GM12878 (cell line): Measurements from ENCODE around the gene RAD9A. TPM values are rescaled to one million over a fixed set of nuclear protein-coding genes. Genes with fewer than 3 reads are reported as not detected.

Source experiments
- ATAC-seq: fragments of 200-7000 bp; cut with Tn5 transposase; 3 replicates; pipeline ENCODE4 v1.9.1; 2020; ENCODE audit warnings: mild to moderate bottlenecking, moderate library complexity
- BruUV-seq: library from RNA; stranded (reverse); fragments of 400-500 nt; replicated peaks from 2 replicates; lab custom pipeline; 2021; lab: Mats Ljungman, UMichigan
- CTCF ChIA-PET: fragments of 300-600 bp; sonication (Branson Sonifier 250); formaldehyde crosslinking; extraction: SDS; loops from one replicate; lab custom pipeline; 2021; ENCODE audit warnings: inconsistent platforms; lab: Yijun Ruan, JAX
- POLR2A ChIA-PET: fragments of 350-600 bp; formaldehyde crosslinking; extraction: SDS; loops from one replicate; lab custom pipeline; 2021; ENCODE audit warnings: inconsistent platforms; lab: Charles Lee
- RAD21 ChIA-PET: fragments of 300-600 bp; sonication (Branson Sonifier 250); formaldehyde crosslinking; loops from one replicate; lab custom pipeline; 2023; ENCODE audit warnings: antibody characterized with exemption; ENCODE audit not compliant: unreplicated experiment; lab: Charles Lee
- SMC1A ChIA-PET: fragments of 300-600 bp; sonication (Branson Sonifier 250); formaldehyde crosslinking; loops from one replicate; lab custom pipeline; 2023; ENCODE audit not compliant: unreplicated experiment, uncharacterized antibody; lab: Charles Lee
- DNase-seq: peaks from one replicate; pipeline ENCODE4 v3.0.0-alpha.2; 2011; ENCODE audit warnings: low read depth, low spot score
- FAIRE-seq: peaks from 3 replicates; lab custom pipeline; 2011; peaks lifted over from hg19 to GRCh38; lab: Jason Lieb, UNC
- H2AFZ ChIP-seq: 2 replicates; pipeline ENCODE4 v1.6.0; 2011; ENCODE audit warnings: low read depth, low read length, control low read depth; ENCODE audit not compliant: control insufficient read depth
- H3K27ac ChIP-seq: 2 replicates; pipeline ENCODE4 v1.5.1; 2011; ENCODE audit warnings: control low read depth; ENCODE audit not compliant: control insufficient read depth, insufficient read depth
- H3K27me3 ChIP-seq, 2 experiments: replicated peaks in 1 of 2; 2 replicates each; pipeline versions ENCODE4 v1.6.0 to v1.6.1; 2011; ENCODE audit warnings: low read length in 1 of 2; ENCODE audit not compliant: control insufficient read depth in 2 of 2, insufficient read depth in 2 of 2
- H3K36me3 ChIP-seq, 2 experiments: 2 replicates each; pipeline ENCODE4 v1.5.1; 2011; ENCODE audit warnings: low read length in 1 of 2; ENCODE audit not compliant: control insufficient read depth in 2 of 2, insufficient read depth in 2 of 2
- H3K4me1 ChIP-seq: 2 replicates; pipeline ENCODE4 v1.6.1; 2011; ENCODE audit warnings: mild to moderate bottlenecking, low read length, moderate library complexity, mixed read lengths; ENCODE audit not compliant: control insufficient read depth, insufficient read depth
- H3K4me2 ChIP-seq: 2 replicates; pipeline ENCODE4 v1.6.0; 2011; ENCODE audit warnings: control low read depth; ENCODE audit not compliant: control insufficient read depth, insufficient read depth
- H3K4me3 ChIP-seq: fragments of 200-600 bp; sonication (generic); 2 replicates; pipeline ENCODE4 v1.5.1; 2016
- H3K79me2 ChIP-seq: 2 replicates; pipeline ENCODE4 v1.6.0; 2011; ENCODE audit warnings: low read length; ENCODE audit not compliant: control insufficient read depth, insufficient read depth
- H3K9ac ChIP-seq: 2 replicates; pipeline ENCODE4 v1.8.0; 2011; ENCODE audit warnings: low read length, control low read depth, mixed read lengths; ENCODE audit not compliant: control insufficient read depth, insufficient read depth
- H3K9me3 ChIP-seq: replicated peaks from 3 replicates; pipeline ENCODE4 v1.5.1; 2011; ENCODE audit warnings: mild to moderate bottlenecking, low read length; ENCODE audit not compliant: control insufficient read depth, insufficient read depth
- H4K20me1 ChIP-seq: 2 replicates; pipeline ENCODE4 v1.6.0; 2011; ENCODE audit not compliant: control insufficient read depth, insufficient read depth
- BRCA1 ChIP-seq: IDR thresholded peaks from 2 replicates; pipeline ENCODE4 v1.6.1; 2011; ENCODE audit warnings: low read depth, low read length, improper control_type of control experiment
- CHD1 ChIP-seq: IDR thresholded peaks from 2 replicates; pipeline ENCODE4 v1.6.1; 2012; ENCODE audit warnings: low read depth, low read length, improper control_type of control experiment
- EED ChIP-seq: sonication (generic); IDR thresholded peaks from 2 replicates; pipeline ENCODE4 v1.6.1; 2016; ENCODE audit warnings: antibody characterized with exemption, low read depth
- FOXK2 ChIP-seq: fragments of 450-650 bp; IDR thresholded peaks from 2 replicates; pipeline ENCODE4 v1.6.1; 2017; ENCODE audit warnings: mild to moderate bottlenecking, moderate library complexity
- IKZF1 ChIP-seq: fragments of 450-650 bp; conservative IDR thresholded peaks from 2 replicates; pipeline ENCODE4 v1.6.1; 2017; ENCODE audit warnings: antibody characterized with exemption, mild to moderate bottlenecking
- NRF1 ChIP-seq: conservative IDR thresholded peaks from 2 replicates; pipeline ENCODE4 v1.6.1; 2011; ENCODE audit warnings: mild to moderate bottlenecking, low read depth, low read length, improper control_type of control experiment
- POLR2A ChIP-seq: IDR thresholded peaks from 2 replicates; pipeline ENCODE4 v1.6.1; 2011; ENCODE audit warnings: low read depth, mild to moderate bottlenecking, low read length
- POLR2AphosphoS2 ChIP-seq: IDR thresholded peaks from 2 replicates; pipeline ENCODE4 v1.6.1; 2011; ENCODE audit warnings: low read depth, mild to moderate bottlenecking, low read length, improper control_type of control experiment, moderate library complexity
- RAD21 ChIP-seq: IDR thresholded peaks from 2 replicates; pipeline ENCODE4 v1.6.1; 2011; ENCODE audit warnings: mild to moderate bottlenecking, low read depth, low read length, moderate library complexity; ENCODE audit not compliant: insufficient read depth
- SPI1 ChIP-seq: IDR thresholded peaks from 2 replicates; pipeline ENCODE4 v1.6.1; 2011; ENCODE audit warnings: low read depth, mild to moderate bottlenecking, low read length, moderate library complexity, borderline replicate concordance; ENCODE audit not compliant: insufficient read depth
- TARDBP ChIP-seq: IDR thresholded peaks from 2 replicates; pipeline ENCODE4 v1.6.1; 2016; ENCODE audit warnings: borderline replicate concordance
- WGBS: methylation state at CpG from one replicate; pipeline ENCODE4 v1.1.6; 2016; ENCODE audit warnings: low lambda C conversion rate; ENCODE audit not compliant: insufficient replicate concordance, insufficient coverage; ENCODE audit errors: missing lambda C conversion rate; 5-methylcytosine and 5-hydroxymethylcytosine counted together
- in situ Hi-C: fragments of 300-500 bp; cut with MboI; formaldehyde crosslinking; loops from 9 replicates; pipeline ENCODE4 v1.14.3; 2018; ENCODE audit warnings: mixed read lengths
- intact Hi-C: fragments of 100-400 bp; cut with micrococcal nuclease; formaldehyde crosslinking; loops from one replicate; pipeline ENCODE4 v1.14.2; 2022; ENCODE audit not compliant: unreplicated experiment
- polyA plus RNA-seq, 11 experiments: library from polyadenylated mRNA; depleted of rRNA in 4 of 11; unstranded in 6 of 11; stranded (reverse) in 5 of 11; fragments of >200 nt; fragmentation: Nextera tagmentation in 4 of 11; fragmentation: Illumina TruSeq in 1 of 11; extraction: Ambion mirVana in 4 of 11; extraction: Trizol in 1 of 11; gene quantifications; 1 replicate in 1 of 11; 2 replicates in 10 of 11; pipeline versions ENCODE4 v1.2.1 to v1.2.3, GENCODE V29; 2011 to 2016; ENCODE audit warnings: inconsistent platforms in 2 of 11, missing spikeins in 2 of 11, low read depth in 1 of 11
- total RNA-seq, 4 experiments: library from RNA; depleted of rRNA in 3 of 4; stranded (reverse); fragments of >200 nt in 3 of 4; fragmentation: Illumina TruSeq in 1 of 4; extraction: Trizol in 1 of 4; gene quantifications; 2 replicates each; pipeline versions ENCODE4 v1.2.1 to v1.2.3, GENCODE V29; 2013 to 2021
- TF ChIP-seq, protein P1 (sequence below), 3 experiments: IDR thresholded peaks in 2 of 3; conservative IDR thresholded peaks in 1 of 3; 2 replicates each; pipeline ENCODE4 v1.5.1; 2011; ENCODE audit warnings: low read depth in 3 of 3, low read length in 3 of 3, mild to moderate bottlenecking in 3 of 3, control low read depth in 2 of 3, moderate library complexity in 2 of 3, inconsistent platforms in 1 of 3, mixed read lengths in 1 of 3; ENCODE audit not compliant: control insufficient read depth in 2 of 3, insufficient read depth in 1 of 3; ENCODE audit errors: extremely low read depth in 1 of 3
- TF ChIP-seq, protein P2 (sequence below): fragments of 450-650 bp; IDR thresholded peaks from 2 replicates; pipeline ENCODE4 v1.6.1; 2016; ENCODE audit warnings: mild to moderate bottlenecking

Gene RAD9A
- total and polyA plus RNA-seq, 10 of the 15 experiments (the other 5 are each of a cell fraction or from before 2014, with no cell fraction given), result 1.1 to 36.2 (median 19.8) TPM

DNA sequence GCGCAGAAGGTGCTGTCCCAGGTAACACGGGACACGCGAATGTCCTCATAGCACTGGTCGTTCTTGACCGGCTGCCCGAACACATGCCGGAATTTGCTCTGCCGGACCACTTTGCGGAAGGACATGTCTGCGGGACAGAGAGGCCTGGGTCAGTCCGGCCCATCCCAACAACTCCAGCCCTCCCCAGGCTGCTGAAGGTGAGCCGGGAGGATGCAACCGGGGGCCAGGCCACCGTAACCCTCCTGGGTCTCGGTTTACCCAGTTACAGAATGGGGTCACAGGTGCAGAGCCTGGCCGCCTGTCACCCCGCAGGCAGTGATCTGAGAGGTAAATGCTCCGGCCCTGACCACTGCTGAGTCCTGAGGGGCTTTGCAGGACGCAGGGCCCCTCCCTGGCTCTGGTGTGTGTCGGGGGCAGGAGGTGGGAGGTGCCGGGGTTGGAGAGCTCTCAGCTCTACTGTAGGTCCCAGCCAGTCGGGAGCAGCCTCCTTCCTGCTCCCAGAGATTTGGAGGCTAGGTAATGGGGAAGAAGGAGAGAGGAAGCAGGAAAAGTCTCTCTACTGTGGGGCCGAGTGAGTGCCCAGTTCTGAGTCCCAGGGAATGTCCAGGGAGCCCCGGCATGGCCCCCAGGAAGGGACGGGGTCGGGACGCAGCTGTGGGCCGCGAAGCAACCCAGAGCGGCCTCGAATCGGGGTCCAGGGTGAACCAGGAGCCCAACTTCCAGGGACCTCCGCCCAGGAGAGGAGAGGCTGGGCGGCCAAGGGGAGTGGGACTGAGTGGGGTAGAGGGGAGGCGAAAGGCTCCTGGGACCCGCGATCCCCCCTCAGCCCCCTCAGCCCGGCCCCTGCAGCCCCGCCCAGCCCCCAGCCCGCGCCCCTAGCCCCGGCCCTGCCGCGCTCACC, 51.0 kb downstream of the RAD9A start:
- Histone ChIP-seq H3K9me3 (no peaks in the 10 kb centered on the region), H3K4me1 (peaks cover 43% of the 10 kb centered on the region), H3K4me2 (peak overlapping the region; percentile 26; the same call in 1 of the 2 replicates), H3K36me3 (peaks cover 0 to 1% of the 10 kb centered on the region in 2 experiments; a peak in 2 of 4 replicates), H3K79me2 (peaks cover 26% of the 10 kb centered on the region), H2AFZ (no peak overlapping the region), H3K27ac (peak overlapping the region; percentile 17; the same call in 1 of the 2 replicates), H3K27me3 (no peaks in the 10 kb centered on the region), H4K20me1 (no peaks in the 10 kb centered on the region), H3K4me3 (peak overlapping the region; percentile 76; the same call in 1 of the 2 replicates), H3K9ac (peak overlapping the region; percentile 5; the same call in 1 of the 2 replicates)
- RAD21 ChIA-PET, result interaction anchor here (0.6 to 1.6 kb wide), 5 partner anchors 15 to 864 kb away, joined by 3 to 4 read pairs (median 3); partner anchors contain the start of genes PPP1CA and TBC1D10C
- SMC1A ChIA-PET, result no interaction called here
- FAIRE-seq, result no peak
- CTCF ChIA-PET, result interaction anchor here (1.2 kb wide), 1 partner anchor 37 kb away, joined by 3 read pairs; no protein-coding TSS in a partner anchor
- no peak for ATAC-seq
- no TSS peak for BruUV-seq
- no peak for DNase-seq
- in situ Hi-C loops (no loop called here), intact Hi-C loops (no loop called here)
- TF ChIP-seq POLR2A (peak; percentile 51), SPI1 (no peak), RAD21 (no peak), EED (0 out of 2 replicates have a peak, but pooled peaks have one; percentile 24), BRCA1 (no peak), POLR2AphosphoS2 (peak; percentile 11; the same call in 1 of the 2 replicates), NRF1 (no peak), FOXK2 (no peak), IKZF1 (0 out of 2 replicates have a peak, but pooled peaks have one; percentile 32), TARDBP (peak; percentile 18; the same call in 1 of the 2 replicates), CHD1 (no peak)
- TF ChIP-seq, protein P1, sequence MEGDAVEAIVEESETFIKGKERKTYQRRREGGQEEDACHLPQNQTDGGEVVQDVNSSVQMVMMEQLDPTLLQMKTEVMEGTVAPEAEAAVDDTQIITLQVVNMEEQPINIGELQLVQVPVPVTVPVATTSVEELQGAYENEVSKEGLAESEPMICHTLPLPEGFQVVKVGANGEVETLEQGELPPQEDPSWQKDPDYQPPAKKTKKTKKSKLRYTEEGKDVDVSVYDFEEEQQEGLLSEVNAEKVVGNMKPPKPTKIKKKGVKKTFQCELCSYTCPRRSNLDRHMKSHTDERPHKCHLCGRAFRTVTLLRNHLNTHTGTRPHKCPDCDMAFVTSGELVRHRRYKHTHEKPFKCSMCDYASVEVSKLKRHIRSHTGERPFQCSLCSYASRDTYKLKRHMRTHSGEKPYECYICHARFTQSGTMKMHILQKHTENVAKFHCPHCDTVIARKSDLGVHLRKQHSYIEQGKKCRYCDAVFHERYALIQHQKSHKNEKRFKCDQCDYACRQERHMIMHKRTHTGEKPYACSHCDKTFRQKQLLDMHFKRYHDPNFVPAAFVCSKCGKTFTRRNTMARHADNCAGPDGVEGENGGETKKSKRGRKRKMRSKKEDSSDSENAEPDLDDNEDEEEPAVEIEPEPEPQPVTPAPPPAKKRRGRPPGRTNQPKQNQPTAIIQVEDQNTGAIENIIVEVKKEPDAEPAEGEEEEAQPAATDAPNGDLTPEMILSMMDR (IDR thresholded peaks at IDR 0.05 in 2 of 3, conservative IDR thresholded peaks at IDR 0.05 in 1 of 3; ENCODE audit: control insufficient read depth in 2 of 3, extremely low read depth in 1 of 3, insufficient read depth in 1 of 3, low read depth in 3 of 3, low read length in 3 of 3), result no peak
- TF ChIP-seq, protein P2, sequence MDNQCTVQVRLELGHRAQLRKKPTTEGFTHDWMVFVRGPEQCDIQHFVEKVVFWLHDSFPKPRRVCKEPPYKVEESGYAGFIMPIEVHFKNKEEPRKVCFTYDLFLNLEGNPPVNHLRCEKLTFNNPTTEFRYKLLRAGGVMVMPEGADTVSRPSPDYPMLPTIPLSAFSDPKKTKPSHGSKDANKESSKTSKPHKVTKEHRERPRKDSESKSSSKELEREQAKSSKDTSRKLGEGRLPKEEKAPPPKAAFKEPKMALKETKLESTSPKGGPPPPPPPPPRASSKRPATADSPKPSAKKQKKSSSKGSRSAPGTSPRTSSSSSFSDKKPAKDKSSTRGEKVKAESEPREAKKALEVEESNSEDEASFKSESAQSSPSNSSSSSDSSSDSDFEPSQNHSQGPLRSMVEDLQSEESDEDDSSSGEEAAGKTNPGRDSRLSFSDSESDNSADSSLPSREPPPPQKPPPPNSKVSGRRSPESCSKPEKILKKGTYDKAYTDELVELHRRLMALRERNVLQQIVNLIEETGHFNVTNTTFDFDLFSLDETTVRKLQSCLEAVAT, result peak; percentile 55
- POLR2A ChIA-PET, result interaction anchor here (0.6 to 1.2 kb wide), 5 partner anchors 13 to 41 kb away, joined by 3 to 4 read pairs (median 4); partner anchors contain the start of gene PPP1CA
- WGBS, result 55% methylated on average over 38 of the region's 45 CpGs
